Skin epidermis (tissue), 12 donors: Measurements from ENCODE around the gene CBARP.
"Not testable (repeated sequence)": the region's sequence is repeated elsewhere in the genome, so short reads cannot be mapped to it uniquely, and the experiment has no call there.

Experiments used
- H3K27ac ChIP-seq, 21 experiments: fragments of 200-600 bp; sonication (generic) in 11 of 21; one replicate each; pipeline ENCODE4 v1.5.0; 2020; ENCODE audit warnings: mild to moderate bottlenecking in 3 of 21, inconsistent platforms in 2 of 21, moderate library complexity in 2 of 21
- H3K4me3 ChIP-seq, 7 experiments: fragments of 200-600 bp; sonication (generic) in 2 of 7; one replicate each; pipeline ENCODE4 v1.5.0; 2020; ENCODE audit warnings: inconsistent platforms in 2 of 7, mild to moderate bottlenecking in 2 of 7, moderate library complexity in 1 of 7

Gene CBARP

GRCh38 chr19:1255186-1256161 is 17.7 kb upstream of the CBARP start:
- Histone ChIP-seq H3K27ac (peak overlapping the region in 20 of 21 experiments; percentile 3 to 100 (median 97)), H3K4me3 (no peak overlapping the region)

GRCh38 chr19:1254530-1255185 is 16.9 kb upstream of the CBARP start:
- H3K27ac ChIP-seq = peak overlapping the region; percentile 35 to 100 (median 98)
- peak overlapping the region in 2 of 7 experiments; percentile 75 to 88 for H3K4me3 ChIP-seq

- Histone ChIP-seq H3K4me3 (peak overlapping the region in 4 of 7 experiments; percentile 68 to 94 (median 82)), H3K27ac (peak overlapping the region; percentile 61 to 100 (median 98))
Measured at GRCh38 chr19:1254081-1254527, 16.3 kb upstream of the CBARP start.

GRCh38 chr19:1253514-1254080 is 15.8 kb upstream of the CBARP start:
- Histone ChIP-seq H3K4me3 (peak overlapping the region; percentile 68 to 94 (median 88)), H3K27ac (peak overlapping the region; percentile 61 to 100 (median 98))

- Histone ChIP-seq H3K27ac (peak overlapping the region; percentile 61 to 100 (median 98)), H3K4me3 (peak overlapping the region; percentile 68 to 94 (median 88))
Measured at GRCh38 chr19:1252821-1253513, 15.2 kb upstream of the CBARP start.

- Histone ChIP-seq H3K4me3 (peak overlapping the region; percentile 68 to 94 (median 88)), H3K27ac (peak overlapping the region; percentile 61 to 100 (median 98))
Measured at GRCh38 chr19:1252221-1252820, 14.5 kb upstream of the CBARP start.

GRCh38 chr19:1251330-1252220 is 13.8 kb upstream of the CBARP start:
- Histone ChIP-seq H3K27ac (peak overlapping the region; percentile 61 to 100 (median 98)), H3K4me3 (peak overlapping the region; percentile 68 to 94 (median 88))

- H3K27ac ChIP-seq = peak overlapping the region; percentile 61 to 100 (median 98)
- H3K4me3 ChIP-seq = peak overlapping the region; percentile 68 to 94 (median 88)
Measured at GRCh38 chr19:1250437-1251260, 12.8 kb upstream of the CBARP start.

GRCh38 chr19:1249990-1250436 is 12.2 kb upstream of the CBARP start:
- Histone ChIP-seq H3K4me3 (peak overlapping the region; percentile 68 to 94 (median 88)), H3K27ac (peak overlapping the region; percentile 61 to 100 (median 98))

- H3K4me3 ChIP-seq = peak overlapping the region; percentile 72 to 94 (median 88)
- peak overlapping the region; percentile 95 to 100 (median 99) for H3K27ac ChIP-seq
Measured at GRCh38 chr19:1249298-1249989, 11.6 kb upstream of the CBARP start.

- H3K4me3 ChIP-seq = peak overlapping the region; percentile 71 to 93 (median 75)
- peak overlapping the region; percentile 95 to 100 (median 99) for H3K27ac ChIP-seq
Measured at GRCh38 chr19:1248786-1249297, 11.0 kb upstream of the CBARP start.

GRCh38 chr19:1248139-1248785 is 10.5 kb upstream of the CBARP start, which contains the start of gene MIDN:
Gene MIDN (plus strand): TSS chr19:1248583. CDS start chr19:1250297, 1,714 bp downstream.
- Histone ChIP-seq H3K4me3 (peak within 1 kb of the TSS; percentile 71 to 93 (median 75)), H3K27ac (peak within 1 kb of the TSS; percentile 95 to 100 (median 99))

- Histone ChIP-seq H3K4me3 (peak overlapping the region; percentile 71 to 93 (median 75)), H3K27ac (peak overlapping the region; percentile 95 to 100 (median 99))
Measured at GRCh38 chr19:1247748-1248138, 9.9 kb upstream of the CBARP start.

GRCh38 chr19:1246265-1247087 is 8.7 kb upstream of the CBARP start:
- H3K27ac ChIP-seq = peak overlapping the region in 15 of 21 experiments; percentile 77 to 100 (median 87)
- H3K4me3 ChIP-seq = not testable (repeated sequence)
